ENCODE data around the gene TUBA3C. TPM values are rescaled to one million over a fixed set of nuclear protein-coding genes. Genes with fewer than 3 reads are reported as not detected.
"Not testable (repeated sequence)": the region's sequence is repeated elsewhere in the genome, so short reads cannot be mapped to it uniquely, and the experiment has no call there.

TUBA3C gene
- not detected for total RNA-seq

DNA sequence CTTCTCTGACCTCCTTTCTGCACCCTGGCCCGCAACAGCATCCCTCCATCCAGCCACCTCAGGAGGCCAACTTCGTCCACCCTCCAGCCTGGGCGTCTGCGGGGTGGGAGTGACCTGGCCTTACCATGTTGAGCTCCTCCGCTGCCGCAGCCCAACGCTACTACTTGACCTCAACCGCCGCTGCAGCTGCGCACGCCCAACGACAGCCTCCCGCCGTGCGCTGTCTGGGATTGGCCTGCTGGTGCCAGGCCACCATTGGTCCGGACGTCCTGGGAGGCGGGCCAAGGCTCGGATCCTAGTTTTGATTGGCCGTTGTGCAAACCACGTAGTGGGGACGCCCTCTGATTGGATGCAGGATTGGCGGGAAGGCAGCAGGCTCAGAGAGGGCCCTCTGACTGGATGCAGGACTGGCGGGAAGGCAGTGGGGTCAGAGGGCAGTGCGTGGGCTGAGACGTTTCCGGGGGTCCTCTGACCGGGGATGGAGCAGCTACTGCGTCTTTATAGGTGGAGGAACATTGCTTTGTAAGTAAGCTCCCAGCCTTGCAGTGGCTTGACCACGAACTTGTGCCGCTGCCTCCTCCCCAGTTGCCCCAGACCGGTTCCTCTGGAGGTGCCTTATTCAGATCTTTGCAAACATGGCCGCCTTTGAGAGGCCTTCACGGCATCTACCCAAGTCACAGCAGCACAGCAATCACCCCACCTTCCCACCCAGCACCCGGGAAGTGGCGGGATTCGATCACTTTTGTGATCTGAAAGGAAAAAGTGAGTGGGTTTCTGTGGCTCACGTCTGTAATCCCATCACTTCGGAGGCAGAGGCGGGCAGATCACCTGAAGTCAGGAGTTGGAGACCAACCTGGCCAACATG is at the start of gene TUBA3C:
TUBA3C (minus strand) TSS at position 204 of the 865 bp plus-strand sequence; CDS start at position 127, 77 bp downstream.
- no peak for DNase-seq

- DNase-seq = not testable (repeated sequence)
These were observed 25.8 kb upstream of the TUBA3C start for GRCh38 chr13:19207413-19207812.

DNA sequence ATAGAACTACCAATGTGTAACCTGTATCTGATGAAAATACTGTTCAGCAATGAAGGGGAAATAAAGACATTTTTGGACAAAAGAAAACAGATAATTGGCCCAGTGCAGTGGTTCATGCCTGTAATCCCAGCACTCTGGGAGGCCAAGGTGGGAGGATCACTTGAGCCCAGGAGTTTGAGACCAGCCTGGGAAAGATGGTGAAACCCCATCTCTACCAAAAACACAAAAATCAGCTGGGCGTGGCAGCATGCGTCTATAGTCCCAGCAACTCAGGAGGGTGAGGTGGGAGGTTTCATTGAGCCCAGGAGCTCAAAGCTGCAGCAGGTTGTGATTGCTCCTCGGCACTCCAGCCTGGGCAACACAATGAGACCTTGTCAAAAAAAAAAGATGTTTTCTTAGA is 11.0 kb upstream of the TUBA3C start:
- not testable (repeated sequence) for DNase-seq

DNA sequence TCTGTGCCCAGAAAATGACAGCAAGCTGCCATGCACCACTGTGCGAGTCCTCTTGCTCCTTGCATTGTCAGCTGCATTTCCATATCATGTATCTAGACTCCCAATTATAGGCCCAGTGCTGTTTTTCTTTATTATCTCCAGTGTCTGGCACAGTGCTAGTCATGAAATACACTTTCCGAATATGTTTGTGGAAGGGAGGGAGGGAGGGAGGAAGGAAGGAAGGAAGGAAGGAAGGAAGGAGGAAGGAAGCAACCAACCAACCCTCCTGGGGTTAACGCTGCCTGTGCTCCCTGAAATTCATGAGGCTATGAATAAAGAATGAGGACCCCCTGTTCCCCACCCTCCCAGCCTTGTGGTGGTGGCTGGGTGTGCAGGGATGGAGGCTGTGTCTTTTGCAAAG is 8.3 kb upstream of the TUBA3C start:
- not testable (repeated sequence) for DNase-seq

DNA sequence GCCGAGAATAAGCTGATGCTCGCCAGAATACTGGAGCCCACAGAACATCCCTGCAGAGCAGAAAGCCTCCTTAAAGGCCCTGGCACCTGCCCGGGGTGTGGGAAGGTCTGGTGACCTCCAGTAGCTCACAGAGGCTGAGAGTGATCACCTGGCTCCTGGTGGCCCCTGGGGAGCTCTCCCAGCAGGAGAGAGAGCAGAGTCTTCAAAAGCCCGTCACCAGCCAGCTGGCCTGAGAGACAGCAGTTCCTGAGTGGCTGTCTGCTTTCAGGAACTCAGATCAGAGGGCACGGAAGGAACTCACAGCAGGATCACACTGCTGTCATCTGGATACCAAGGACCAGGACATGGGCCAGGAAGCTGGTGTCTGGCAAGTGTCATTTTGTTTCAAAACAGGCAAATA is 7.7 kb upstream of the TUBA3C start:
- DNase-seq = not testable (repeated sequence)

DNA sequence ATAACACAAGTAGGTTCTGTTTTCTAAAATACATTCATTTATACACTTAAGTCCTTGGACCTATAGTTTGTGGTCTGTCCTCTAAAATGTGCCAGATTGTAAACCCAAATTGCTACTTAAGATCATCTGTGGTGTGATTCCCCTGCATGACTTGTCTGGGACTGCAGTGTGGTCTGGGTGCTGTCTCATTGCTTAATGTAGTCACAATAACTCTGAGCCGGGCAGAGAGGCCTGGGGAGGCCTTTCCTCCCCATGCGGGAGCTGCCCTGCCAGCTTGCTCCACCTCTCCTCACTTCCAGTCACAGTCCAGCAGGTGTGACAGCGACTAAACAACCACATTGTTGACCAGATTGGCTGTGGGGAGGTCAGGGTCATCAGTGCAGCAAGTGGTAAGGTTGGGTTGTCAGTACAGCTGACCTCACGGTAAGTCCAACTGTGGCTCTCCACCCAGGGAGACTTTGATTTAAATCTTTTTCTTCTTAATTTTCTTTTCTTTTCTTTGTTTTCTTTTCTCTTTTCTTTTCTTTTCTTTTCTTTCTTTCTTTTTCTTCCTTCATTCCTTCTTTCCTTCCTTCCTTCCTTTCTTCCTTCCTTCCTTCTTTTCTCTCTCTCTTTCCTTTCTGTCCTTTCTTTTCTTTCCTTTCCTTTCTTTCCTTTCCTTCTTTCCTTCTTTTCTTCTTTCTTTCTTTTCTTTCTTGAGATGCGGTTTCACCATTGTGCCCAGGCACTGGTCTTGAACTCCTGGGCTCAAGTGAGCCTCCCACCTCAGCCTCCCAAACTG is 4.4 kb upstream of the TUBA3C start:
- no peak for DNase-seq

DNA sequence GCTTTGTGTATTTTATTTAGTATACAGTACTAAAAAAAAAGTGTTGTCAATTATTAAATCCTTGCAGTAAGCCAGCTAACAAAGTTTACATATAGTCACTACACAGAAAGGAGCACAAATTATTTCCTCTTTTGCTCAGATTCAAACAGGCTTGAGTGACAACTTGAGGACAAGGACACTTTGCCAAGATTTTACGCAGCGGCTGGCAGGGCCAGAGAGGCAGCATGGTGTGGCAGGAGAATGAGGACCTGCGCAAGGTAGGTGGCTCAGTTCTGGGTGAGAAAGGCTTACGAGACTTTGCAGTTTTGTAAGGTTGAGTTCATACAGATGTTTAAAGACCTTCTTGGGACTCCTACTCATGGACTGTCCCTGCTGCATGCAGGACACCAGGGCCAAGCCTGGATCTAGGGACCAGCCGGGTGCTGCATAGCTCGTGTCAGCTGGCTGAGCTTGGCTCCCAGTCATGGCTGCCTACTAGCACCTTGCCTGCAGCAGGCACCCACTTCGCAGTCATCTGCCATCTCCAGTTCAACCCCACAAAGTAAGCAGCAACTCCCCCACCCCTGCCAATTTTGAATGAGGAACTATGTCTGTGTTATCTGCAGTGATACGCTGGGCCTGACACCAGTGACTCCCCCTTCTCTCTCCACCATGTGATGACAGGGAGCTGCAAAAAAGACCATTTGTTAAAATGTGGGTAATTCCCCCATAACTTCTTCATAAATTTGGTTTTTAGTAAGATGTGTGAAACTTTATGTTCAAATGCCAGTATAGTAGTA is 3.7 kb upstream of the TUBA3C start:
- DNase-seq = no peak

DNA sequence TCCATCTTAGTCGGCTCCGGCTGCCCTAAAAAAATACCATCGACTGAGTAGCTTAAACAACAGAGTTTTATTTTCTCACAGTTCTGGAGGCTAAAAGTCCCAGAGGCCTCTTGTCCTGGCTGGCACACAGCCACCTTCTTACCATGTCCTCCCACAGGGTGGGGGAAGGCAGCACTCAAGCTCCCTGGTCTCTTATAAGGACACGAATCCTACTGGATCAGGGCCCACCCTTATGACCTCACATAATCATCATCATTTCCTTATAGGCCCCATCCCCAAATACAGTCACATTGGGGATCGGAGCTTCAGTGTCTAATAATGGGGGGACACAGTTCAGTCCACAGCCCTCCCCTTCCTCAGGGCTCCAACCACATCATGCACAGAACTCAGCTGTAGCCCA is 2.6 kb upstream of the TUBA3C start:
- no peak for DNase-seq

GRCh38 chr13:19183676-19184075 is 2.1 kb upstream of the TUBA3C start:
- DNase-seq = no peak

- DNase-seq = no peak
These were observed 912 bp upstream of the TUBA3C start for GRCh38 chr13:19182536-19182935.

DNA sequence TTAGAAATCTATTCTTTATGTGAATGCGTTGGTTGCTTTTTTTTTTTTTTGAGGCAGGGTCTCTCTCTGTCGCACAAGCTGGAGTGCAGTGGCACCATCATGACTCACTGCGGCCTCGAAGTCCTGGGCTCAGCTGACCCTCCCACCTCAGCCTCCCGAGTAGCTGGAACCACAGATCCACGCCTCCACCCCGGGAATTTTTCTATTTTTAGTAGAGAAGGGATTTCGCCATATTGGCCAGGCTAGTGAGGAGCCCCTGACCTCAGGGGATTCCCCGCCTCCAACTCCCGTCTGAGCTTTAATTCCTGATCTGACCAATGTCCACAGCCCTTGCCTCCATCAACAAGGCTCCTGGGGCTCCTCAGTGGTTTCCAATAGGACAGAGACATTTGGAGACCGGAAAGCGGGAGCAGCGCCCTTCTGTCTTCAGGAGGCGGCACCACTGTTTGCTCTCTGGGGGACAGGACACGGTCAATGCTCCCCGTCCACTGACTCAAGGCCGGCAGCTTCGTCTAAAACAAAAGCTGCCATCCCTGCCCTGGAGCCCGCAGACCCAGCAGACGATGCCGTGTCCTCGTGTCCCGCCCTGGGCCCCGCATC is 503 bp downstream of the TUBA3C start:
- no peak for DNase-seq

GRCh38 chr13:19179916-19180315 is 1.7 kb downstream of the TUBA3C start:
- DNase-seq = no peak

DNA sequence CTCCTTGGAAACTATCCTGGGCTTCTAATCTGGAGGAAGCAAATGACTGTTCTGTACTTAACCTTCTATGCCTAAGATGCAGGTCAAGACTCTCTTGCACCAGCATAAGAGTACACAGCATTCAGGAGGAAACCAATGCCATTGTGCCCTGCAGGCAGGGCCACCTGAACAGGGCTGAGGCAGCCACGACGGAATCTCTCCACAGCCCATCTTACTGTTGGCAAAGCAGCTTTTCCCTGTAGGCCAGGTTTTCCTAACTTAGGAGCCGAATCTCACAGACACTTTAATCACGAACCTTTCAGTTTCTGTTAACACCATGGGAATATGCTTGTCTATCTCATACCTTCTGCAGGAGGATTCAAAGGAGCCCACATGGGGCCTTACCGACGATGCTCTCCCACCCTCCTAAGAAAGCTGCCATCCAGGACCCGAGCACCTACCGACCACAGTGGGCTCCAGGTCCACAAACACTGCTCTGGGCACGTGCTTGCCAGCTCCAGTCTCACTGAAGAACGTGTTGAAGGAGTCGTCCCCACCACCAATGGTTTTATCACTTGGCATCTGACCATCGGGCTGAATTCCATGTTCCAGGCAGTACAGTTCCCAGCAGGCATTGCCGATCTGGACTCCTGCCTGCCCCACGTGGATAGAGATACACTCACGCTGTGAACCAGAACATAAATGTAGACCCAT is 2.6 kb downstream of the TUBA3C start:
- DNase-seq = no peak

- not testable (repeated sequence) for DNase-seq
These were observed 4.4 kb downstream of the TUBA3C start for GRCh38 chr13:19176981-19177776.

GRCh38 chr13:19173752-19174151 is 7.9 kb downstream of the TUBA3C start:
- DNase-seq = no peak

DNA sequence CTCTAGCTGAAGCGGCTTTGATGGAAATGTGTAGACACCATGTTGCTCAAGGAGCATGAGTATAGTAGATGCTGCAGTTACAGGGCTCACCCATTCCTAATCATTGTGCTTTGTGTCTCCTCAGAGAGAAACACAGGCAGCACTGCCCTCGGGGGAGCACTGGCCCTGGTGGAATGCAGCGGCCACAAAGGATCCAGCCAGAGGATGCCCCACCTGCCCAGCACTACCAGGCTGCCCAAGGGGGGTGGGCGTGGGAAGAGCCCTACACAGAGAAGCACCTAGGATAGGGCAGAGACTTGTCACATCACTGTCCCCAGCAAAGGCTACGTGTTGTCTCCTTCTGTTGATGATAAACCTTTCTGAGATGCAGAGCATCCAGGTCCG is 9.0 kb downstream of the TUBA3C start:
- DNase-seq = no peak

DNA sequence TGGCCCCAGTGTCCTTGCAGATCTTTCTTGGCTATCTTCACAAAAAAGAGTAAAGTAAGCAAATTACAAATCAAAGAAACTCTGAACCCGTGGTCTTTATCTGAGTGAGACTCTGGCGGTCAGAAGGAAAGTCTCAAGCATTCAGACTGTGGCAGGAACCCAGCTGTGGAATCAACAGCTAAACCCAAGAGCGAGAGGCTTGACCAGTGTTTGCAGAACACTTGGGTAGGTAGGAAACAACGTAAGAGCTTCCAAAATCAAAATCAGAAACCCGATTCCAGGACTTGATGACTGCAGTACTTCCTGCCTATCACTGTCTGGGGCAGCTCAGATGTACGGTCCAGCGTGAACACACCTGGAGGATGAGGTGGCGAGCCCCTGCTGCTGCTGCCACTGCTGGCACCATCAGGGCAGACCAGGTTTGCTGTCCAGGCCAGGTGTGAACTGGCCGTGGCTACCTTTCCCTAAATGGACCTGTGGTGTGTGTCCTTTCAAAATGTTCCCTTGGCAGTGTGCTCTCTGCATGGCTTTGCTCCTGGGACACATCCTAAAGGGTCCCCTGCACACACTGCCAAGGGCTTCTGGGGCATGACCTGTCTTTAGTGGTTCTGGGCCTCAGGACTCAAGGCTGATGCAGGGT is 9.5 kb downstream of the TUBA3C start:
- no peak for DNase-seq

GRCh38 chr13:19171563-19171962 is 10.1 kb downstream of the TUBA3C start:
- no peak for DNase-seq

- no peak for DNase-seq
These were observed 11.6 kb downstream of the TUBA3C start for GRCh38 chr13:19169991-19170390.

- DNase-seq = no peak
These were observed 12.1 kb downstream of the TUBA3C start for GRCh38 chr13:19169496-19169895.

All from skin of body (tissue), 2 donors.